SK-N-MC (cell line): Measurements from ENCODE around the gene CDK6.
A peak's percentile ranks its signal among the peaks of the same experiment; 100 is the strongest.

Experiments
- DNase-seq: peaks from one replicate; pipeline ENCODE4 v3.0.0-alpha.2; 2011; ENCODE audit warnings: low read depth, low spot score
- H3K27ac ChIP-seq: fragments of 200-600 bp; sonication (generic); 2 replicates; pipeline ENCODE4 v1.5.1; 2016; ENCODE audit warnings: mixed run types
- H3K36me3 ChIP-seq: fragments of 200-600 bp; sonication (generic); 2 replicates; pipeline ENCODE4 v1.6.1; 2017; ENCODE audit warnings: antibody characterized with exemption, low read length, mixed read lengths; ENCODE audit not compliant: insufficient read depth
- H3K4me3 ChIP-seq: fragments of 200-600 bp; sonication (generic); 2 replicates; pipeline ENCODE4 v1.5.1; 2016
- H3K9ac ChIP-seq: fragments of 200-600 bp; sonication (generic); 2 replicates; pipeline ENCODE4 v1.8.0; 2017; ENCODE audit warnings: mixed run types, mixed read lengths; ENCODE audit not compliant: insufficient read length
- H3K9me3 ChIP-seq: fragments of 200-600 bp; sonication (generic); 2 replicates; pipeline ENCODE4 v1.6.1; 2017; ENCODE audit warnings: low read depth, mild to moderate bottlenecking, antibody characterized with exemption, low read length, moderate library complexity, mixed read lengths
- EZH2 ChIP-seq: fragments of 200-600 bp; sonication (generic); IDR thresholded peaks from one replicate; pipeline ENCODE4 v1.6.1; 2017; ENCODE audit warnings: antibody characterized with exemption
- FOXP2 ChIP-seq: optimal IDR thresholded peaks from 2 replicates; pipeline ENCODE3; 2011; ENCODE audit warnings: mild to moderate bottlenecking, moderate library complexity; ENCODE audit not compliant: insufficient read depth; ENCODE audit errors: extremely low read length, control extremely low read depth
- POLR2AphosphoS5 ChIP-seq: IDR thresholded peaks from 2 replicates; pipeline ENCODE4 v1.6.1; 2012; ENCODE audit warnings: mild to moderate bottlenecking, low read depth, low read length, borderline replicate concordance

The CDK6 gene

DNA sequence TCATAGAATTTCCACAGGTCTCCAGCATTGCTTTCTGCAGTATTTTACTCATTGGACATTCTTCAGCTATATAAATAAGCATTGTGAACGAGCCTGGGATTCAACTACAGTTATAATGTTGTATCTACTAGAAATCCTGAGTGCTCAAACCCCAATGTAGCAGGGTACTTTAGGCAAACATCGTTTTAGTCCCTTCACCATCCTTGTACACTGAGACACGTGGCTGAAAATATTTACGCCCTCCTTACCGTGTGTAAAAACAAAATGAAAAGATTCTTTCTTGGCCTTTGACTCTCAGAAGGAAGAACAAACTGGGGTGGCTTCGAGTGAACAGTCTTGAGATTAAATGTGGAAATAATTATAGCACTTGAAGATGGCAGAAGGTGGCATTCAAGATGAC lies 25.2 kb downstream of the CDK6 start:
- TF ChIP-seq POLR2AphosphoS5: no peak
- TF ChIP-seq EZH2: no peak
- no peak for TF ChIP-seq FOXP2
- no peak overlapping the region for H3K9ac ChIP-seq
- H3K27ac ChIP-seq: no peak overlapping the region

DNA sequence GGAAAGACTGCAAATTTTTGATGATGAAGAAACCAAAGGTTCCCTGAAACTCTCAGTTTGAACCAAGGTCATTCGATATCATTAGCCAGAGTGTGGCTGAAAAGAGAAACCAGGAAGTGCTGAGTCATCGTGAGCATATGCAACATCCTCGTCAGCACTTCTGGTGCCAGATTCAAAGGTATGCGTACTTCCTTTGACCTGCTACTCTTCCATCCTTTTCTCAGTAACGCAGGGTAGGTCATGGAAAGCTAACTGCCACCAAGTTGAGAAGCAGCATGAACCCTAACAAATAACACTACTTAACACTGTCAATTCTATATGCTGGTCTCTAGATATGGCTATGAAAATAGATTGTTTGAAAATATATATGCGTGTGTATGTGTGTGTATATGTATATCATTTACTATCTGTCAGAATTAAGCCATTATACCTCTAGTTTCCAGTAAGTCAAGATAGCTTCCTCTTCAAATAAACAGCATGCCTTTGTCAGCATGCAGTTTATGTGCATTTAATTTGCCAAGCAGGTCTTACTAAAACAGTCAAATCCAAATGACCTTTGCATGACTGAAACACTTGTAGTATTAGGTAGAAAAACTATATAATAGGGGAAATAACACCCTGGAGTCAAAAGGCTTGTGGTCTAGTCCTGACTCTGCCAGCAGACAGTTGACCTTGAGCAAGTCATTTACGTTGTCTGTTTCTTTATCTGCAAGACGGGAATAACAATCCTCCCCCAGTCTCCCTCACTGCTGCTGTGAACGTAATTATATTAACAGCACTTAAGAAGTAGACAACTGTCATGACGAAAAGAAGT lies 26.4 kb downstream of the CDK6 start:
- TF ChIP-seq EZH2: no peak
- peak; percentile 32; the same call in 1 of the 2 replicates for TF ChIP-seq POLR2AphosphoS5
- H3K27ac ChIP-seq: peak overlapping the region; percentile 10; the same call in 1 of the 2 replicates
- H3K4me3 ChIP-seq: peak overlapping the region; percentile 11; the same call in 1 of the 2 replicates
- peak; percentile 32 for DNase-seq
- H3K36me3 ChIP-seq: no peaks in the 10 kb centered on the region
- no peaks in the 10 kb centered on the region for H3K9me3 ChIP-seq
- H3K9ac ChIP-seq: no peak overlapping the region

More for the DNA sequence above, 25.2 kb downstream of the CDK6 start:
- Histone ChIP-seq H3K9me3 (no peaks in the 10 kb centered on the region), H3K36me3 (no peaks in the 10 kb centered on the region), H3K4me3 (no peak overlapping the region)
- DNase-seq: no peak

DNA sequence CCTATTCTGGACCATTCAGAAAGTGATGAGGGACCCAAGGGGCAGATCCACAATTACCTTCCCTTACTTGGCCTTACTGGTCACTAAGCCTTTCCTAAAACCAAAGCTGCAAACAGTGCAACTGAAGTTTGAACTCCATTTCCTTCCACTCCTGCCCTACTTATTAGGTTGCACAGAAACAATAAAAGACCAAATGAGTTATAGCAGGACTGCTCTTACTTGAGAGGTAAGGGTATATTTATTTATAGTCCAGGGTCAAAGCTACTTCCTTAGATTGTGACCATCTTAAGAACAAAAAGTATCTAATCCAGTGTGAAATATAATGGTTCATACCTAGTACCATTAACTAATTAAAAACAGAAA lies 27.0 kb downstream of the CDK6 start:
- Histone ChIP-seq H3K9me3 (no peaks in the 10 kb centered on the region), H3K9ac (no peak overlapping the region), H3K4me3 (peak overlapping the region; percentile 11; the same call in 1 of the 2 replicates), H3K27ac (peak overlapping the region; percentile 10; the same call in 1 of the 2 replicates), H3K36me3 (no peaks in the 10 kb centered on the region)
- no peak for DNase-seq
- TF ChIP-seq EZH2 (no peak), POLR2AphosphoS5 (no peak), FOXP2 (no peak)

DNA sequence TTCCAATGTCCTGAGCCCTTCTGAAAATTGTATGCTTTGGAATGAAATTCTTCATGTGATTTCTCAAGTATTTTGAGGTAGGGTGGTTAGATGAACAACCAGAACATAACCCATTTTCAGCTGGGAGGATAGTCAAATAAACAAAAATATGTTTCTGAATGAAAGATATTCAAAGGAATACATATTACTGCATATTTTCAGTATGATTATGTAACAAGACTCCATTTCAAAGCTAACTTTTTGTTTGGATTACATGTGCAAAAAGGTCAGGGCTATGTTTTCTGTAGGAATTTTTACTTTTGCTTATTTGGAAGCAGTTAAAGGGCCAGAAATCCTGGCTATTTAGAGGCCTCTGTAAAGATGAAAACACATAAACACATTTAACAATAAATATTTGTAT lies 27.7 kb downstream of the CDK6 start:
- no peak overlapping the region for H3K27ac ChIP-seq
- no peak overlapping the region for H3K4me3 ChIP-seq
- DNase-seq: no peak
- no peaks in the 10 kb centered on the region for H3K9me3 ChIP-seq
- no peak overlapping the region for H3K9ac ChIP-seq
- TF ChIP-seq FOXP2: no peak
- H3K36me3 ChIP-seq: no peaks in the 10 kb centered on the region

DNA sequence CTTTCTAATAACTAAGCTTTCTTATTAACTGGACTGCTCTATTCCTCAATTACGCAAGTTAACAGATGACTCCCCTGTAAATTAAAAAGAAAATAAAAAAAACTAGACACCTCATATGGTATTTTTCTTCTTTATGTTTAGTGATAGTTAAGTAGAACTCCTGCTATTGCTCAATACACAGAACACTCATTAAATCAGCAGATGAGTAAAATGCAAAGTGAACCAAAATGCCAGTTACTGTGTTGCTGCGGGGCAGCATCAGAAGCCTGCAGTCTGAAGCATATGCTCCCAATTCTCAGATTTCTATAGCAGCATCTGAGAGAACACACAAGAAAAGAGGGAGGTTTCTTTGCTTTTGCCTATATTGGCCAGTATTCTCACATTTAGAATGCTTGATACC lies 28.4 kb downstream of the CDK6 start:
- TF ChIP-seq EZH2: no peak
- no peak for TF ChIP-seq FOXP2
- TF ChIP-seq POLR2AphosphoS5: no peak
- peak; percentile 42 for DNase-seq
- Histone ChIP-seq H3K9me3 (no peaks in the 10 kb centered on the region), H3K9ac (no peak overlapping the region), H3K27ac (no peak overlapping the region), H3K36me3 (no peaks in the 10 kb centered on the region), H3K4me3 (no peak overlapping the region)

DNA sequence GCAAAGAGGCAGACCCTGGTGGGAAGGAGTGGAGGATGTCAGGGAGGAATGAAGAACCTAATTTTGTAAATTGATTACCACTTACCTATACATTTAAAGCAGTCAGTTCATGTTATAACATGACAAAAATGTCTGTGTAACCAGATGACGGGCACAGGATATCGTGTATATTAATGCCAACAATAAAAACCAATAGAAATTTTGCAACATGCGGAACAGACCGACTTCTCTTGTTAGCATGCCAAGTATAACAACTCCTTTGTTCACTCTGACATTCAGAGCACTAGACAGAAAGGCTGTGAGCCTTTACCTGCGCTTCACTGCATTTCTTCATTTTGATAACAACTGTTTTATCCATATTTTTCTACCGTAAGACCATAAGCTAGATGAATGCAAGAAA lies 29.9 kb downstream of the CDK6 start:
- H3K36me3 ChIP-seq: no peaks in the 10 kb centered on the region
- no peak overlapping the region for H3K27ac ChIP-seq
- no peak overlapping the region for H3K9ac ChIP-seq
- no peak for TF ChIP-seq POLR2AphosphoS5
- DNase-seq: no peak
- H3K4me3 ChIP-seq: no peak overlapping the region
- H3K9me3 ChIP-seq: no peaks in the 10 kb centered on the region

DNA sequence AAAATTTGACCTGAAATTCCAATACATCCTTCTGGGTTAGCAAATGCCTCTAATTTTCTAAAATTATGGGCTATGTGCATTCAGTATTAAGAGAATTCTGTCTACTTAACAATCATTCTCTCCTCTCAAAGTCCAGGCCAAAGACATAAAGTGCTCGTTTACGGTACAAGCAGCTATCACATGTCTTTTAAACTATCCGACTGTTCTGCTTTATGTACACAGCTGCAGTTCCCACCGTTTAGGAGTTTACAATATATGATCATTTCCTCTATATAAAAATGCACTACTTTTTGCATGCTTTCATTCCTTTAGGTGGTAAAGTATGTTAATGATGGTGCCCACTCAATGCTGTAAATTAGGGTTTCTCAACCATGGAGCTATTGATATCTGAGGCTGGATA lies 34.0 kb downstream of the CDK6 start:
- no peak for DNase-seq
- H3K36me3 ChIP-seq: no peaks in the 10 kb centered on the region
- no peak overlapping the region for H3K9ac ChIP-seq
- TF ChIP-seq EZH2 (no peak), FOXP2 (no peak), POLR2AphosphoS5 (no peak)
- no peak overlapping the region for H3K4me3 ChIP-seq
- no peak overlapping the region for H3K27ac ChIP-seq
- no peaks in the 10 kb centered on the region for H3K9me3 ChIP-seq

DNA sequence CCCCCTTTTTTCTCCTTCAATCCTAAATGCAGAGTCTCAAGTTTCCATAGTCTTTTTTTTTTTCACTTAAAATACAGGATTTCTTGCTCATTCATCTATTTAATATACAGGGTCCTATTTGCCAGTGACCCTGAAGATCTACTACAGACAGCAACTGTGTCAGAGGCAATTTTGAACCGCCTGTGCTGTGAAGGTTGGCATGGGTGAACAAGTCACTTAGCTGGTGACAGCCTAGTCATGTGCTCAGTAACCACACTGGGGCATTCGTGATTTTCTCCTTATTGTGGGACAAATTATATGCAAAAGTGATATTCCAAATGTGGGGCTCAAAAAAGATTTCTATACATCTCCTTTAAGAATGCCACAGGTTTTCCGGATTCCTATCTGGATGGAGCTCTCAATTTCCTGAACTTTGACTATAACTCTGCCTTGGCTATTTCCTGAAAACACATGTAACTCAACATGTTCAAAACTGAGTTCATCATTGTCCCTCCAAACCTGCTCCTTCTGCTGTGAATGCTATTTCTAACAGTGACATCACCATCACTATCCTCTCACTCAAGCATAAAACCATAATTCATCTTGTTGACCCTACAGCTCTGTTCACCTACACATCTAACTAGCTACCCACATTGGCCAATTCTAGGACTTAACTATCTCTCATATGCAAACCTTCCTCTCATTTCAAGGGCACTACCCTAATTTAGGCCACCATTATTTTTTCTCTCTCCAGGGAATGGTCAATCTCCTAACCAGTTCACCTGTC lies 36.7 kb downstream of the CDK6 start:
- no peak for DNase-seq
- TF ChIP-seq EZH2 (no peak), POLR2AphosphoS5 (no peak), FOXP2 (no peak)
- no peak overlapping the region for H3K27ac ChIP-seq
- no peak overlapping the region for H3K9ac ChIP-seq
- H3K36me3 ChIP-seq: no peaks in the 10 kb centered on the region
- H3K9me3 ChIP-seq: no peaks in the 10 kb centered on the region
- no peak overlapping the region for H3K4me3 ChIP-seq
